Omental fat pad (tissue), 4 donors: ENCODE data around the gene MRPL18. TPM values are rescaled to one million over a fixed set of nuclear protein-coding genes. Genes with fewer than 3 reads are reported as not detected.
A peak's percentile ranks its signal among the peaks of the same experiment; 100 is the strongest.

Experiments used
- ATAC-seq: fragments of 150-250 bp; one replicate; pipeline ENCODE4 v1.9.1; 2016; ENCODE audit warnings: mild to moderate bottlenecking, moderate library complexity; ENCODE audit not compliant: low FRiP score
- DNase-seq: peaks from one replicate; pipeline ENCODE4 v3.0.0-alpha.2; 2019; ENCODE audit warnings: low spot score
- total RNA-seq, 4 donors: library from RNA; depleted of rRNA; stranded (reverse); fragments of >200 nt; gene quantifications; one replicate each; pipeline ENCODE4 v1.1.0, GENCODE V29; 2016
- TF ChIP-seq, protein P1 (sequence below), 3 donors: fragments of 450-650 bp; IDR thresholded peaks; one replicate each; pipeline ENCODE4 v1.5.1; 2016 to 2017; ENCODE audit warnings: antibody characterized with exemption in 3 of 3, mild to moderate bottlenecking in 3 of 3, moderate library complexity in 2 of 3

The MRPL18 gene
- total RNA-seq, 4 donors from 2014 or later = 37.2 to 87.6 (median 60.3) TPM

DNA sequence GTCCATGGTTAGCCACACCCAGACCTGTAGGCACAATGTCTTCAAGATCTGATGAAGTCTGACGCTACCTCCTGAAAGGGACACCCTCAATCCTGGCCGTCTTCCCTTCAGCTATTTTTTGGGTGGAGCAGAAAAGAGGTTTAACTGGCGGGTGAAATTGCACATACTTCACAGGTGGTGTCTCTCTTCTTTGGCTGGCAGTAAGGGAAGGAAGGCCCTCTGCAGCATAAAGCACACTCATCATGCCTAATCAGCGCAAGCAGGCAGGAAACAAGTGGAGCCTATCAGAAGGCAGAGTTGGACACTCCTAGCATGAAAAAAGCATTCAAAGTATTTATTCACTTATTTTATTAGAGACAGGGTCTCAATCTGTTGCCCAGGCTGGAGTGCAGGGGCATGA lies 42.7 kb downstream of the MRPL18 start:
- TF ChIP-seq, protein P1, sequence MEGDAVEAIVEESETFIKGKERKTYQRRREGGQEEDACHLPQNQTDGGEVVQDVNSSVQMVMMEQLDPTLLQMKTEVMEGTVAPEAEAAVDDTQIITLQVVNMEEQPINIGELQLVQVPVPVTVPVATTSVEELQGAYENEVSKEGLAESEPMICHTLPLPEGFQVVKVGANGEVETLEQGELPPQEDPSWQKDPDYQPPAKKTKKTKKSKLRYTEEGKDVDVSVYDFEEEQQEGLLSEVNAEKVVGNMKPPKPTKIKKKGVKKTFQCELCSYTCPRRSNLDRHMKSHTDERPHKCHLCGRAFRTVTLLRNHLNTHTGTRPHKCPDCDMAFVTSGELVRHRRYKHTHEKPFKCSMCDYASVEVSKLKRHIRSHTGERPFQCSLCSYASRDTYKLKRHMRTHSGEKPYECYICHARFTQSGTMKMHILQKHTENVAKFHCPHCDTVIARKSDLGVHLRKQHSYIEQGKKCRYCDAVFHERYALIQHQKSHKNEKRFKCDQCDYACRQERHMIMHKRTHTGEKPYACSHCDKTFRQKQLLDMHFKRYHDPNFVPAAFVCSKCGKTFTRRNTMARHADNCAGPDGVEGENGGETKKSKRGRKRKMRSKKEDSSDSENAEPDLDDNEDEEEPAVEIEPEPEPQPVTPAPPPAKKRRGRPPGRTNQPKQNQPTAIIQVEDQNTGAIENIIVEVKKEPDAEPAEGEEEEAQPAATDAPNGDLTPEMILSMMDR (IDR thresholded peaks at IDR 0.05) = no peak
- no peak for DNase-seq

DNA sequence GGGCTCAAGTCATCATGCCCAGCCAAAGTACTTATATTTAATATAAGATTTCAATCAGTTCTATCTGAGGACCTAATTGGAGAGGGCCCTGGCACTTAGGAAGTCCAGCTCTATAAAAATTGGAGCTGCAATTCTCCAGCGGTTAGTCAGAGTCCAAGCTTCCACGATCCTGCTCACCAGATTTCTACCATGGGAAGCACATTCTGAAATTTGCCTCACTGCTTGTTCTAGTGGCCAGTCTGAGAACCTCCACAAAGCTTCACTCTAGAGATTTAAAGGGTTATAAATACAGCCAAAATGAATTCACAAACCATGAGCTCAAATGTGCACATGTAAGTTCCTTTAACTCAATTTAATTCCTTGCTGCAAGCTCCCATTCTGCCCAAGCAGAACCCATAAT lies 43.3 kb downstream of the MRPL18 start:
- ATAC-seq (no peak), DNase-seq (no peak)
- TF ChIP-seq, protein P1 (IDR thresholded peaks at IDR 0.05) = no peak

More for the DNA sequence above, 42.7 kb downstream of the MRPL18 start:
- no peak for ATAC-seq

DNA sequence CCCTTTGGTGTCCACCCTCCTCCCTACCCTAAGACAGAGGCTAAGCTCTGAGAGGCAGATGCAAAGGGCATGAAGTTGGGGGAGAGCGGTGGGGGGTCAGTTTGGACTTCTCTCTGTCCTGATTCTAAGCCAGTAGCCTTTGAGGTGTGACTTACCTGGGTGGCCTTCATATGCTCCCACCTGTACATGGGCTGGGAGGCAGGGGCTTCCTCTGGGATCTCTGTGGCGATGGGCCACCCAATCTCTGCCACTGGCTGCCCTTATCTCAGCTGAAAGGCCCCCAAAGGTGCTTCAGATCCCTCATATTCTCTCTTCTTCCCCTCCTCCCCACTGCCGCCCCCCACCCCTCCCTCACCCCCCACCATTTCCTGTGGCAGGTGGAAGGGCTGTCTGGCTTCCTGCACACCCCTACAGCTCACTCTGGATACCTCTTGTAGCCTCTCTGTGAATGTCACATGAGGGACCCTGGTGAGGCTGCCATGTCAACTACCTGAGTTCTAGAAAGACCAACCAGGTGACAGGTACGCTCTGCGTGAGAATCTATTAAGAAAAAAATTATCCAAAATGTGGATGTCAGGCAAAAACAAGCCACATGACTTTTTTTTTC lies 43.8 kb downstream of the MRPL18 start:
- DNase-seq (no peak), ATAC-seq (no peak)
- TF ChIP-seq, protein P1 (IDR thresholded peaks at IDR 0.05) = no peak

DNA sequence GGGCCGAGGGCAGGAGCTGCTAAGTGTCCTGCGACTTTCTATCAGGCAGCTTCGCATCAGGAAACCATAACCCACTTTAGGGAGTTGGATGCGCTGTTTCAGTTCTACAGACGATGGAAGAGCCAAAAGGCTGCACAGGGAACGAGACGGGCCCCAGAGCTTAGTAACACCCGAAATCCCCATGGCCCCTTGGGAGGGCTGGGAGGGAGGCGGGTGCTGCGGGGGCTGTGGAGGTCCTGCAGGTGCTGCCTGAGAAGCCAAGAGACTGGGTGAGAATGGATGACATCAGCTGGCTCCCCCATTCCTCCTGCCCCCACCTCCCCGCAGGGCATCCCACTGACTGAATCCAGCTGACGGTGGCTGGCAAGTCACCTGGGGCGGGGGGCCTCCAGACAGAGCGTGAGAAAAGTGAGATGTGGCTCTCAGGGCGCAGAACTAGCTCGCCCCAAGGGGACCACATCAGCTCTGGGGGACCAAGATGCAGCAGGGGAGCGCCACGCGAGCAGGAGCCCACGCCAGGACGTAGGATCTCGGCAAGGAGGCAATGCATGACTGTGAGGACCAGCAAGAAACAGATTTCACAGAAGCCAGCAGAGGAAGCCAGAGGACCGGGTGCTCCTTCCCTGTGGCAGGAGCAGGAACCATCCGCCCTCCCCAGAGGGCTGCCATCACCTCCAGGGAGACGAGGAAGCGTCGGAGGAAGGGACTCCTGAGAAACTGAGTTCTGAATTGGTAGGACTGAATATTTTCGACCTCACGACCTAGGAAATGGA lies 46.6 kb downstream of the MRPL18 start:
- TF ChIP-seq, protein P1 (IDR thresholded peaks at IDR 0.05) = no peak
- peak; percentile 54 for ATAC-seq
- DNase-seq = no peak

DNA sequence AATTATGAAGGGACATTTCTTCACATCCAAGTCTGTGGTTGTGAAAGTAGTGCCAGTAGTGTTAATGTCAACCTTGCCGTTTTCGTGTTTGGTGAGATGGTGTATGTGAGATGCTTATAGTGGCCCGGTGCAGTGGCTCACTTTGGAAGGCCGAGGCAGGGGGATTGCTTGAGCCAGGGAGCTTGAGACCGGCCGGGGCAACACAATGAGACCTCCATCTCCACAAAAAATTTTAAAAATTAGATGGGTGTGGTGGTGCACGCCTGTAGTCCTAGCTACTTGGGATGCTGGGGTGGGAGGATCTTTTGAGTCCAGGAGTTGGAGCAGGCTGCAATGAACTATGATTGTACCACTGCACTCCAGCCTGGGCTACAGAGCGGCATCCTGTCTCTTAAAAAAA lies 47.2 kb downstream of the MRPL18 start:
- no peak for ATAC-seq
- TF ChIP-seq, protein P1 (IDR thresholded peaks at IDR 0.05) = no peak
- DNase-seq = no peak

DNA sequence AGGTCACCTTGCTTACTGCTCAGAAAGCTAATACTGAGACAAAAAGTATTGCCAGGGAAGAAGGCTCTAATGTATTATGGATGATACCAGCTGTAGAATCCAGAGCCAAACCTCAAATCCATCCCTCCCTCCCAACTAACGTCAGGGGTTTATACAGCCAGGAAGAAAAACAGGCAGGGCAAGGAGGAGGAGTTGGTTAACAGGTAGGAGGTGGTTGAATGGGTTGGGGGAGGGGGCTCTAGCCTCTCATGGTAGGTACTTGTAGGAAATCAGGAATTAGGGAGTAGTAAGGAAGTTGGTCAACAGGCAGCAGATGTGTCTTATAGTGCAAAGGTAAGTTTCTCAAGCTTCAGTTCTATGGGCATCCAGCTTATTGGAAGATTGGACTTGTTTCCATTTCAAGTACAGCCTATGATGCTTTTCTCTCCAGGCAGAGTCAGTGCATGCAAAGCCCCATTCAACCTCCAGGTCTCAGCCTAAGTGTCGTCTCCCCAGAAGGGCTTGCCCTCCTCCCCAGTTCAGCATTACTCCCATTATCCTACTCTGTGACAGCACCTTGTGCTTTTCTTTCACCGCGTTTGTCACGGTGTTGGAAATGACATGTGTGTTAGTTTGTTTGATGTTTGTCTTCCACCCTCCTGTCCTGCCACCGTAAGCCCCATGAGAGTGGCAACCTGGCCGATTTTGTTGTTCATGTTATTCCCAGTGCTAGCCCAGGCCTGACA lies 47.9 kb downstream of the MRPL18 start:
- DNase-seq (no peak), ATAC-seq (no peak)
- TF ChIP-seq, protein P1 (IDR thresholded peaks at IDR 0.05) = no peak
